NCI-H2107 treated with DMSO at 0.1 percent for 48 hours (cell line): Measurements from ENCODE around the gene SPIC.
"Not testable (repeated sequence)": the region's sequence is repeated elsewhere in the genome, so short reads cannot be mapped to it uniquely, and the experiment has no call there.

ENCODE experiments used
- DNase-seq: peaks from one replicate; lab custom pipeline; 2025; ENCODE audit not compliant: unreplicated experiment; lab: John Stamatoyannopoulos, UW

SPIC gene

DNA sequence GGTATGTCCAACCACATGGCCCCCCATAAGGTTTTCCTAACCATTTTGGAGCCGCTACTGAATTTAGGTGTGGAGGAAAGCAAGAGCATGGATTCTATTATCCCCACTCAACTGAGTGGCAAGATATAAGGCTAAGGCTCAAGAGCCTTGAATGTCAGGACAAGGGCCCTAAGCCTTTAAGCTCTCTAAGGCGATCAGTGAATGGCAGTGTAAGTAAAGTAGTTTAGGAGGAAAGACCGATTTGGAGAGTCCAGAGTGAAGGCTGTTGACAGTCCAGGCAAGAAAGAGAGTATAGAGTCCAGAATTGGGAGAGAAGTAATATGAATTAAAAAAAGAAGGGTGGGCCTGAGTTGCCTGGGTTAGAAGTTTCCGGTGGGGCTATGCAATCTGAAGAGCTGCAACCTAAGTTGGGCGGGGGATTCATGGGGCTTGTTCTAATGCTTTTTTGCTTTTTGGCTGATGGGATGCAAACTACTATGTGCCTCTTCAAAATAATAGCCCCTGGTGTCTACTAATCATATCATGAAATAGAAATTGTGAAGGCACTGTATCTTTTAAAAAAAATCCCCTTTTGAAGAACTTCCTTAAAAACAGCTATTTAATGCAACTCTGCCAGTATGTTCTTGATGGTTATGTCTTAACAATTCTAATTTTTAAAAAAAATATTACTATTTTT lies at the start of gene SPIC:
SPIC (plus strand) TSS at position 626 of the 676 bp plus-strand sequence. CDS start 1,569 bp downstream, outside the sequence.
- no peak for DNase-seq

DNA sequence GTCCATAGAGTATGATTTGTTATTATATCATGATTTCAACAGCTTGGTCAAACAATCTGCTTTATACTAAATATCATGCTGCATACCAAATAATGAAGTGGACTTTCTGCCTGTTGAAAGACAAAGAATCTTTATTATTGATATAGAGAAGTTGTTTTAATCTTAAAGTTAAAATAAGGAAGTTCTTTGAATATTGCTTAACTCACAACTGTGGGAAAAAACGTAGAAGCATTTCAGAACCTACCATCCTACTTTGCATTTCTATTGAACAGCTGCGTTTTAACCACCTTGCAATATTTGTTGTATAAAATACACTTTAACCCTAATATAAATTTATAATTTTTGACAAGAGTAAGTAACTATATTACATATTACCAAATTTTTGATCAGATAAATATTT lies 44.7 kb upstream of the SPIC start:
- DNase-seq, result no peak

DNA sequence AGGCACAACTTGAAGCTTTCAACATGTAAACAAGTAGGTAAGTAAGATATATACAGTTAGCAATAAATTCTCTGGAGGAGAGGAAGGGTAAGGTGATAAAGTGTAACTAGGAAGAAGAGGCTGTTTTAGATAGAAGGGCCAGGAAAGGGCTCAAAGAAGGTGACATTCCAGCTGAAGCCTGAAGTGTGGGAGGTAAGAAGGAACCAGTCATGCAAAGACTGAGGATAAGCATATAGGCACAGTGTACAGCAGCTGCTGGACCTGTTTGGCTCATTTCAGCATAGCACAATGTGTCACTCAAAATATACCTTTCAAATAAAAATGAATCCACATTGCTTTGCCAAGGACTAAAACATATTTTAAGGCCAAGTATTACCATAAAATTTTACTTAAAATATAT lies 39.0 kb upstream of the SPIC start:
- DNase-seq, result no peak

DNA sequence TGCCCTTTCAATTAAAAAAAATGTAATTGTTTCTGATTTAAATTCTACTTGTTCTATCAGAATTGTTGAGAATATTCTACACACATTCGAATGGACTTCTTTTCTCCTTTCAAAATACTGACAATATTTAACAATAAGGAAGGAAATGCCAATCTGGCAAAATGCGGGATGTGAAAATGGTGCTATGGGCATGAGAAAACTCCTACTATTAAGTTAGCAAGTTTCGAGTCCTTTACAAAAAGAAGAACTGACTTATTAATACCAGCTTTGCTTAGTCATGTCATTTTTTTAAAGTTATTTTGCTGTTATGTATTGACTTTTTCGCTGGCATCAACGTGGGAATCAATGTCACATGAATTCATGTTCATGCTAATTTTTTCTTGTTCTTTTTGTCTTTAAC lies 35.9 kb upstream of the SPIC start:
- DNase-seq, result no peak

DNA sequence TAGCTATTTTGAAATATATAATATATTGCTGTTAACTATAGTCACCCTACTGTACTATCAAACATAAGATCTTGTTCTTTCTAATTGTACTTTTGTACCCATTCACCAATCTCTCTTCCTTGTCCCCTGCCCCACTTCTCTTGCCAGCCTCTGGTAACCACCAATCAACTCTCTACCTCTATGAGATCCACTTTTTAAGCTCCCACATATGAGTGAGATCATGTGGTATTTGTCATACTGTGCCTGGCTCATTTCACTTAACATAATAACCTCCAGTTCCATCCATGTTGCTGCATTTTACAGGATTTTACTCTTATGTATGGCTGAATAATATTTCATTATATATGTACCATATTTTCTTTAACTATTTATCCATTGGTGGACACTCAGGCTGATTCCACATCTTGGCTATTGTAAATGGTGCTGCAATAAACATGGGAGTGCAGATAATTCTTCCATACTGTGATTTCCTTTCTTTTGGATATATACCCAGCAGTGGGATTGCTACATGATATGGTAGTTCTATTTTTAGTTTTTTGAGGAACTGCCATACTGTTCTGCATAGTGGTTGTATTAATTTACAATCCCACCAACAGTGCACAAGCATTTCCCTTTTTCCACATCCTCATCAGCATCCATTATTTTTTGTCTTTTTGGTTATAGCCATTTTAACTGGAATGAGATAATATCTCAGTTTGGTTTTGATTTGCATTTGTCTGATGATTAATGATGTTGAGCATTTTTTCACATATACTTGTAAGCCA lies 33.5 kb upstream of the SPIC start:
- DNase-seq, result no peak

DNA sequence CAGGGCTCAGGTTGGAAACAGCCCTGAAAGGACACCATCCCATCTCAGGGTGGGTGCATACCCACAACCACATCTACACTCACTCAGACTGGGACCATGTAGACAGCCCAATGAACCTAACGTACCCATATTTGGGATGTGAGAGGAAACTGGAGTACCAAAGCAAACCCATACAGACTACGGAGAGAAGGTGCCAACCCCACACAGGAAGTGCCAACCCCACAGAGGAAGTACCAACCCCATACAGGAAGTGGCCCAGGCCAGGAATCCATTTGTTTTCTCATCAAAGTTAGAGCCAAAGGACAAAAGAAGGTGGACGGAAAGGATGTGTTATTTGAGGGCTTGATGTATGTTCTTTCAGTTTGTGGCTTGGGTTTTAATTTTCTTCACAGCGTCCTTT lies 19.5 kb upstream of the SPIC start:
- DNase-seq, result no peak

DNA sequence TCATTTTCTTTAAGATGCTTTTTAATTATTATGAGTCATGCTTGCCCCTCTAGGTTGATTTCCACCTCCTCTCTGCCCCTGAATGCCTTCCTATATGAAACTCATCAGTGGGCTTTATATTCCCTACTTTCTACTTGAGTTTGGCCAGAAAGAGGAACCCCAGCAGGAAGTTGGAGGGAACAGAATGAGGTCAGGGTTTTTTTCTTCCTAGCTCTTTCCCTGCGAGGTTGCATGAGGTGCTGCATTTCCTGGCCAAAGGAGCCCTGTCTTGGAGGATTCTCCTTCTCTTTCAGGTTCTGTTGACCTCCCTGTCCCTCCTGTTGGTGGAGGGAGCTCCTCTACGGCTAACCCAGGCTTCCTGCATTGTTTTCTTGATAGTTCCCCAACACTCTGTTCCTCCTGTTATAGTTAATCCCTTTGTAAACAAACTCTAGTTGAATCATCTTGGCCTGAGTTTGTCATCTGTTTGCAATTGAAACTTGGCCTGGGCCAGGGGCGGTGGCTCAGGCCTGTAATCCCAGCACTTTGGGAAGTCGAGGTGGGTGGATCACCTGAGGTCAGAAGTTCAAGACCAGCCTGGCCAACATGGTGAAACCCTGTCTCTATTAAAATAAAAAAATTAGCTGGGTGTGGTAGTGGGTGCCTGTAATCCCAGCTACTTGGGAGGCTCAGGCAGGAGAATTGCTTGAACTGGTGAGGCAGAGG lies 15.3 kb upstream of the SPIC start:
- no peak for DNase-seq

DNA sequence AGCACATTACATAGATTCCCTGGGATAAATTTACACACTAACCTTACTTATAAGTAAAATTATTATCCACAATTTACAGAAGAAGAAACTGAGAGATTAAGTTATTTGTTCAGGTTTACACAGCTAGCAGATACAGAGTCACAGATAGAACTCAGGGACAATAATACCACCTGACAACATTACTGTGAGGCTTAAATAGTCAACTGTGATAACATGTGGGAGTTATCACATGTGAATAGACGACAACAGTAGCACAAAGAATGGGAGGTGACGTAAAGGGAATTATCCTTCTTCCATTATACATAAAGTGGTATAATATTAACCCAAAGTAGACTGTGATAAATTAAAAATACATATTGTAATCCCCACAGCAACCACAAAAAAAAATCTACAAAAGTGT lies 6.2 kb upstream of the SPIC start:
- DNase-seq, result no peak

DNA sequence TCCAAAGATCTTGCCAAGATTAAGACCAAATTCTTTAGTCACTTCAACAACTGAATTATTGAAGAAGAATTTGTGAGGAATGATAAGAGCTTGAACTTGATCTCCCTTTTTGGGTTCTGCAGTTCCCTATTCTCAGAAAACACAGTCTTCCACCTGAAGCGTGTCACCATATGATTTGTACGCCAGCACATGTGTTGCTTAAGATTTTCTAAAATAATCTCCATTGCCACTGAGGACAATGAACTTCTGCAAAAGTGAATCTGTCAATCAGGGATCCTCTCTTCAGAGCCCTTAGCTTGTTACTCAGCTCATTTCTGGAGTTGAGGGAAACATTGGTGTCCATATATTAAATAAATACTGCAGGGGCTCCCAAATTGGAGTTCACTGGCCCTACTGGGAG lies 4.2 kb upstream of the SPIC start:
- DNase-seq, result no peak

DNA sequence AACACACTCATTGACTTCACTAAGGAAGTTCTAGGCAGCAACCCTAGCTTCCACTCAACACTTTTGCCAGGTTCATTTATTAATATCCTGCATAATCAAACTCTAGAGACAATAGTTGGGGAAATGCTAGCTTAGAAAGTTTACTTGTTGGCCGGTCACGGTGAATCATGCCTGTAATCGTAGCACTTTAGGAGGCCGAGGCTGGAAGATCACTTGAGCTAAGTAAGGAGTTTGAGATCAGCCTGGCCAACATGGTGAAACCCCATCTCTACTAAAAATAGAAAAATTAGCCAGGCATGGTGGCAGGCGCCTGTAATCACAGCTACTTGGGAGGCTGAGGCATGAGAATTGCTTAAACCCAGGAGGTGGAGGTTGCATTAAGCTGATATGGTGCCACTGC lies 3.3 kb upstream of the SPIC start:
- not testable (repeated sequence) for DNase-seq

DNA sequence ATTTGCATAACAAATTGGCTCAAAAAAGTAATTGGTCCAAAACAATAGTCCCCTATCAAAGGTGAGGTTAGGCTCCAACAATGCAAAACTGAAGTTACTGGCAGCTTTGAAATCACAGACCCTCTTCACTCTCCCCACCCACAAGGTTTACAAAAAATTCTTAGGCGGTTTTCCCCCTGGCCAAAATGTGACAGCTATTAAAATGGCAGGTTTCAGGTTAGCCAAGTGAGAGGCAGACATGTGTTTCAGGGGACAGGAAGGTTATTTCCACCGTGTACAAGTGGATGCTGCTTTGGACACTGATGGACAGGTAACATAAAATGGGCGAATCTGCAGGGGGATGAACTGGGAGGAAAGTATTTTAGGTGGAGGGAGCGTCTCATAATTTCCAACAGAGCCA lies 888 bp upstream of the SPIC start:
- DNase-seq, result no peak

DNA sequence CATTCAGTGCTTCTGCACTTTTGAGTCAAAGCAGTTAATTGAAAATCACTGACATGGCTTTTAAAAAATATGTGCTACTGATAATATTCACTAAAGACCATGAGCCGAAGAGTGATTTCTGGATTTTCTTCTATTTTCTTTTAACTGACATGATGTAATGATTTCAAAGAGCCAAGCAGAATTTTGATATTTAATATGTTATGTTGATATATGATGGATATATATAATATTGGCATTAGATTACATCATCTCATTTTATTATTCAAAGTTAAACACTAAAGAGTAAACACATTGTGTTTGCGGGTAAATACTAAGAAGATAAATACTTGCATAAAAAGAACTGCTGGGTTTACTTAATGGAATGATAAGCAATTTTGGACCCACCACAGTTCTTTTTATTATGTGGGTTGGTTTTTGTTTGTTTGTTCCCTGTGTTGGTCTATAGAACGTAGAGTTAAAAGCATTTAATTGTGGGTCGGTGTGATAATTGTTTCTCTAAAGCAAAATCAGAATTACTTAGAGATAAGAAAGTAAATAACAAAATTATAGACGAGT lies 692 bp downstream of the SPIC start:
- DNase-seq, result no peak

DNA sequence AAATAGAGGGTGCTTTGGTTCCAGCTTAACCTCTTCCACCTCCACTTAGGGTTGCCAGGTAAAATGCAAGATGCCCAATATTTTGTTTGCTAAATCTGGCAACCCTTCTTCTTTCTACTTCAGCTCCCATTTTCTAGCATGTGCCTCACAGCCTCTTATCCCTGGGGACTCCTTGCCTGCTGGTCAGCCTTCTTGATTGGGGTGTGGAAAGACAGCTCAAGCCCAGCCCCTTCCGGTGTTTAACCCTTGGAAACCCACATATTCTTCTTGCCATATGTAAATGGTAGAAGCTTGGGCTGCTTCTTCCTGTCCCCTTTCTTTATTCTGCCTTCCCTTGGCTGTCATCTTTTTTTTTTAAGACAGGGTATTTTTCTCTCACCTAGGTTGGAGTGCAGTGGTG lies 5.7 kb downstream of the SPIC start:
- DNase-seq, result no peak

DNA sequence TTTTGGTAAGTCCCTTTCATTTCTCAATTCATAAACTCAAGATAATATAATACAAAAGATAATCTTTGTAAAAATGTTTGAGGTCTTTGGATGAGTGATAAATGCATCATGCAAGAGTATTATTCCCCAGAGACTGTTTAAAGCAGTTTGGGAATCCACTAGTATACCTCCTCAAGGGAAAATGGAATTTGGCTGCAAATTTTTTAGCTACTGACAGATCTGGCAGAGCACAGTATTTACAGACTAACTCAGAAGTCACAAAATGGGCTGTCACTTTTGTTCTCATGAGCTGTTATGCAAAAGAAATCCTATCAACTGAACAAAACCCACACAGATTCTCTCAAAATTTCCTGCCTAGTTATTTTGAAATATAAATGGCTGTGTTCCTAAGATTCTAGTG lies 9.9 kb downstream of the SPIC start:
- no peak for DNase-seq

DNA sequence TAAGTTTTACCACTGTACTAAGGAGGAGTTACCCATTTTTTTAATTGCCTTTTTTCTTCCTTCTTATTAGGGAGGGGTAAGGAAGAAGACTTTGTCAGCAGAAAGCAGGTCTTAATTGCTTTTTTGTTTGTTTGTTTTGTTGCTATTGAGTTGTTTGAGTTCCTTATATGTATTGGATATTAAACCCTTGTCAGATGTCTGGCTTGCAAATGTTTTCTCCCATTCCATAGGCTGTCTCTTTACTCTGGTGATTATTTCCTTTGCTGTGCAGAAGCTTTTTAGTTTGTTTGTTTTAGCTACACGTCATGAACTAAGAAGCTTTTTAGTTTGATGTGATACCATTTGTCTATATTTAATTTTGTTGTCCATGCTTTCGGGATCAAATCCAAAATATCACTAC lies 13.3 kb downstream of the SPIC start:
- no peak for DNase-seq

DNA sequence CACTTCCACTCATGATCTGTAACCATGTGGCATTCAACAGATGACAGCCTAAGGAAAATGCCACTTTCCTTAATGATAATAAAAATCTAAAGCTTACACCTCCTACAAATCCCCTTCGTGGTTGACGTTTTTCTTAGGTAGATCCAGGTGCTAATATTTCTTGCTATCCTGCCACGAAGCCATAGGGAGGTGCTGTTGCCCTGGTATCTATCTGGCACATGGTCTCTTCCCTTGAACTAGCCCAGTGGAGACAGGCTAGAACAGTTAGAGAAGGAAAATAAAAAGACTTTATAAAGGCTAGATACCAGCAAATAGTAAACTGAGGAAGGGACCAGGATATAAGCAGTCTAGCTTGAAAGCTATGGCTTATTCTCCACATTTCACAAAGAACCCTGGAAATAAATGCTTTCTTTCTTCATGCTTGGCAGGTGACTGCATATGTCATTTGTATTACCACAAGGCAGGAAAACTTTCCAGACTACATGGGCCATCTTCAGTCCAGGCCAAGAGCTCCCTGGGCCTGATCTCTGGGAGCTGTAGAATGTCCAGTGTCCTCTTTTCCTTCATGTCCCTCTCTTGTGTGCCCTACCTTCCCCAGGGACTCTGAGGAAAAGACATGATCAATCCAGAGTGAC lies 15.3 kb downstream of the SPIC start:
- DNase-seq, result peak; percentile 84

DNA sequence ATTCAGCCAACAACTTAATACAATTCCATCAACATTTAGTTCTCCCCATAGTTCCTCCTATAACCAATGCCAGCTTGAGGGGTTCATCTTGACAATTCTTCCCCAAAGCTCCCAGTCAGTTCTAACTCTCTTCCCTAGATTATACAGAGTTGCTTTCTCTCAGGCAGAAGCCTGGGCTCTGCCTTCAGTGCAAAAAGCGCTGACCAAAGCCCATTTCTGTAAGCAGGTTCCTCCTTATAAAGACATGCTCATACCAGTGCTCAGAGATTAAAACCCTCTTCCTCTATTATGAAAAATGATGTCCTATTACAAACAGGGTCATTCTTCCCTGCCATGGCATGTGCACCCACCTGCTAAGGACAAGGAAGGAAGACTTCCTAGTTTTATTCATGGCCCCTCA lies 16.2 kb downstream of the SPIC start:
- DNase-seq, result no peak

DNA sequence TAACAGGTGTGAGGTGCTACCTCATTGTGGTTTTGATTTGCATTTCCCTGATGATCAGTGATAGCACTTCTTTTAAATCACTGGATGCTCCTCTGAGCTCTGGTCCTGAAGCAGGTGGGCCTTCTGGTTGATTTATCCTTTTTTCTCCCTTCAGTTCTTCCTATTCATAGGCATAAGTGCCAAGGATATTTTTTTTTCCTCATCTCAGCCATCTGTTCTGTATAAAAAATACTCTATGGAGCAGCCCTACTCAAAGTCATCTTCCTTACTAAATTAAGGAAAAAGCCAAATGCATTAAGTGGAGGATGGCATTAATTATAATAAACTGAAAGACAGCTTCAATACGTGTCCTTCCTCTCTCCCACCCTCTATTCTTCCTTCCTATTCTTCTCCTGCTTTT lies 18.4 kb downstream of the SPIC start:
- DNase-seq, result no peak

DNA sequence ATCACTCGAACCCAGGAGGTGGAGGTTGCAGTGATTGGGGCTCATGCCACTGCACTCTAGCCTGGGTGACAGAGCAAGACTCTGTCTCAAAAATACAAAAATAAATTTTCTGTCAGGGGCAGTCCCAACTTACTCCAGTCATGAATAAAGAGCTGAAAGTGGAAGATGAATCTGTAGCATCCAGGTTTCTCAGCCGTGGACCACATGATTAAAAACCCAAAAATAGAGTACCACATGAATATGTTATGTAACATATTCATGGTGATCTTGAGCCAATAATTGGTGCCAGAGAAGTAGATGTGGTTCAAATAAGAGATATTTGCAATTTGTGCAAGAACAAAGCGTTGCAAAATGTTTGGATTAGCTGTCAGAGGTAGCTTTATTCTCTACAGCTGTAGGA lies 23.1 kb downstream of the SPIC start:
- DNase-seq, result no peak

DNA sequence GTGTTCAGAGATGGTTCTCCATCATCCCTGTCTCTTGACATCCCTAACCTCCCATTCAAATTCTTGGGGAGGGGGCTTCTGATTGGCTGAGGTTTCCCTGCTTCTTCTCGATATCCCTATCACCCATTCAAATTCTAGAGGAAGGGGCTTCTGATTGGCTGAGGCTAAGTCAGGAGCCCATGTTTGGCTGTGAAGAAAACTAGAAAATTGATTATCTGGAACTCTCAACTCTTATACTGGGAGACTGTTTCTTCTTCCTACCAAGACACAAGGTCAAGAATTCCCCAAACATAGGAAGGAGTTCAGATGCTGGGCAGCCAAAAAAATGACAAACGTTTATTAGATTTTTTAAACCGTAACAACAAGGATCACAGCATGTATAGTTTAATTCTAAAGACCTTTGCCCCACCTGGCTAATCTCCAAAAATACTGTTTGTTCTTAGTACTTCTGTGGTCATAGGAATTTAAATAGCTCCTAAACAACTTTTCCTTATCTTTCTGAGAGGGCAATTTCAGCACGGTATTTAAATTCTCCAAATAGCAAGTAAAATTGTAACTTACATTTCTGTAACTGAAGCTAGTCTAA lies 26.4 kb downstream of the SPIC start:
- DNase-seq, result no peak

DNA sequence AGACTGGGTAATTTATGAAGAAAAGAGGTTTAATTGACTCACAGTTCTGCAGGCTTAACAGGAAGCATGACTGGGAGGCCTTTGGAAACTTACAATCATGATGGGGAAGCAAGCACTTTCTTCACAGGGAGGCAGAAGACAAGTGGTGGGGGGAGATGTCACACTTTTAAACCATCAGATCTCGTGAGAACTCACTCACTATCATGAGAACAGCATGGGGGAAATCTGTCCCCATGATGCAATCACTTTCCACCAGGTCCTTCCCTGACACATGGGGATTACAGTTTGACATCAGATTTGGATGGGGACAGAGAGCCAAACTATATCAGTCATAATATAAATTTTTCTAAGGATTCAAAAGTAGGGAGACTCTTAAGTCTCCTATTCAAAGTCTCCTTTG lies 46.0 kb downstream of the SPIC start:
- no peak for DNase-seq
